B cell (primary cell): ENCODE measurements around the gene MIR17HG.

Source experiments
- CTCF ChIP-seq: fragments of 200-600 bp; IDR thresholded peaks from one replicate; pipeline ENCODE4 v1.8.0; 2022; ENCODE audit warnings: antibody characterized with exemption, mild to moderate bottlenecking
- EZH2 ChIP-seq: IDR thresholded peaks from 2 replicates; pipeline ENCODE4 v1.6.1; 2012; ENCODE audit warnings: borderline replicate concordance, low read depth, mild to moderate bottlenecking, moderate library complexity, low read length; ENCODE audit not compliant: insufficient read depth, poor library complexity, severe bottlenecking

DNA sequence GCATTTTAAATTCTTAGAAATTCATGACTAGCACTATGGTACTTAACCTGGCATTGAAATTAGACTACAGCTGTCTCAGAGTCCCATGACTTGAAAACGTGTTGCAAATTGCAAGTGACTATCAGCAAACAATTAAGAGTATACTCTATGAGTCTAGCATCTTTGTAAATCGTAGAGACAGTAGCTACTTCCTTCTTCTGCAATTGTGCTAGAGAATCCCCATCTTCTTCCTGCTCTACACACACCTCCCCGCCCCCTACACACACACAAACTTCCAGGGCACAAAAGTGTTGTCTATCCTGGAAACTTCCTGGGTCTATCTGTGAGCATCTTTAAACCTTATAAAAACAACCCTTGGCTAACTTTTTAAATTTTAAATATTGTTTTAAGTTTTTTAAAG is 35.2 kb upstream of the MIR17HG start:
- no peak for TF ChIP-seq CTCF
- no peak for TF ChIP-seq EZH2
